GM18867 (cell line): ENCODE data around the gene IGFBP3.
A peak's percentile ranks its signal among the peaks of the same experiment; 100 is the strongest.

Experiments used
- ATAC-seq: cut with Tn5 transposase; IDR thresholded peaks from one replicate; pipeline ENCODE4 v1.9.1; 2021; ENCODE audit warnings: mild to moderate bottlenecking, moderate library complexity; ENCODE audit not compliant: unreplicated experiment

Gene IGFBP3

GRCh38 chr7:45923290-45923689, 2.2 kb upstream of the IGFBP3 start:
- ATAC-seq = no peak

GRCh38 chr7:45922810-45923209, 1.7 kb upstream of the IGFBP3 start:
- no peak for ATAC-seq

GRCh38 chr7:45921699-45922519, 837 bp upstream of the IGFBP3 start:
- no peak for ATAC-seq

GRCh38 chr7:45921381-45921698, 268 bp upstream of the IGFBP3 start:
- ATAC-seq = no peak

- ATAC-seq = no peak
Observed at GRCh38 chr7:45919993-45920459, 1.0 kb downstream of the IGFBP3 start.

GRCh38 chr7:45919231-45919784, 1.8 kb downstream of the IGFBP3 start:
- ATAC-seq = no peak

GRCh38 chr7:45918556-45918955, 2.5 kb downstream of the IGFBP3 start:
- no peak for ATAC-seq

- peak; percentile 66 for ATAC-seq
Observed at GRCh38 chr7:45917658-45918057, 3.4 kb downstream of the IGFBP3 start.

GRCh38 chr7:45917064-45917463, 4.0 kb downstream of the IGFBP3 start:
- no peak for ATAC-seq

GRCh38 chr7:45915606-45916005, 5.5 kb downstream of the IGFBP3 start:
- ATAC-seq = no peak

- no peak for ATAC-seq
Observed at GRCh38 chr7:45914911-45915310, 6.2 kb downstream of the IGFBP3 start.

- ATAC-seq = no peak
Observed at GRCh38 chr7:45912972-45913371, 8.1 kb downstream of the IGFBP3 start.

- ATAC-seq = no peak
Observed at GRCh38 chr7:45911311-45911710, 9.8 kb downstream of the IGFBP3 start.

GRCh38 chr7:45910855-45911254, 10.2 kb downstream of the IGFBP3 start:
- no peak for ATAC-seq

- ATAC-seq = no peak
Observed at GRCh38 chr7:45909561-45909960, 11.5 kb downstream of the IGFBP3 start.

GRCh38 chr7:45902820-45903219, 18.3 kb downstream of the IGFBP3 start:
- no peak for ATAC-seq

- ATAC-seq = no peak
Observed at GRCh38 chr7:45901566-45901965, 19.5 kb downstream of the IGFBP3 start.

GRCh38 chr7:45898222-45898621, 22.9 kb downstream of the IGFBP3 start:
- no peak for ATAC-seq

GRCh38 chr7:45897042-45897690, 23.9 kb downstream of the IGFBP3 start:
- no peak for ATAC-seq

- ATAC-seq = no peak
Observed at GRCh38 chr7:45894665-45895062, 26.4 kb downstream of the IGFBP3 start.

- ATAC-seq = no peak
Observed at GRCh38 chr7:45893996-45894664, 26.9 kb downstream of the IGFBP3 start.
